ENCODE measurements around the gene GATAD2B. TPM values are rescaled to one million over a fixed set of nuclear protein-coding genes. Genes with fewer than 3 reads are reported as not detected.

GATAD2B gene
- total and polyA plus RNA-seq, 10 donors, result 3.7 to 68.1 (median 47.6) TPM

DNA sequence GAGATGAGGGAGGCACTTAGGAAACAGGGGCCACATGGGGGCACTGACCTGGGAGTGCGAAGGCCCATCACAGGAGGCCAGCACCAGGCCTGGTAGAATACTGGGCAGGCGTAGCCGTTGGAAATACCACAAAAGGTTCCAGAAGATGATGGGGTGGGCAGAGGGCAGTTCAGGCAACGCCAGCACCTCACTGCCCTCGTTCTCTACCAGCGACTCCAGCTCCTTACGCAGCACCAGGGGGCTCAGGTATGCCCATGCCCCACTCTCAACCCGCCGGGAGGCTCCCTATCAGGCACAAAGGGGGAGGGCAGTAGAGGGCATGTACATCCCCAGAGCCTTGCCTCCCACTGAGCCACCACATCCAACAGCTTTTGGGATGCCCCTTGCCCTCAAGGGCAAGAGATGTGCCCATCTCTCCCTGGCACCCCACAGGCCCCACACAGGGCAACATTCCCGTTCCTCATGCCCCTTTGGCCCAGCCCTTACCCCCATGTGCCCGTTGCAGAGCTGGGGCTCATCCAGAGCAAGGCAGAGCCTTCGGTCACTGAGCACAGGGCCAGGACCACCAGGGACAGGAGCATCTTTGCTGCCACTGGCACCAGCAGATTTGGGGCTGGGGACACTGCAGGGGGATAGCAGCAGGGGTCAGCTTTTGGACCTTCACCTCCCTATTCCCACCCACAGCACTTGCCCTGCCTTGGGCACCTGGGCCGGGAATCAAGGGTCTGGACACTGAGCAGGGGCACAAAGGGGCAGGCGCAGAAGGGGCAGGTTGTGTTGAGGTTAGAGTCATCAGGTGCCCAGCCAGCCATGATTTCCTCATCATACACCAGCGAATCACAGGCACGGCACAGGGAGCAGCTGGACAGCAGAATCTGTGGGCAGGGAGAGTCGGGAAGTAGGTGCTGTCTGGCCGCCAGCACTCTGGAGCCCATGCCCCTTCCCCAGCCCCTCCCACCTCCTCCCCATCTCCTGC lies 9.7 kb upstream of the GATAD2B start:
- DNase-seq, result peak; percentile 62
- WGBS, 5 donors, result 92 to 96% (median 95%) methylated on average over 18 of the region's 18 CpGs
- Histone ChIP-seq H3K4me3 (no peak overlapping the region), H3K9me3 (no peaks in the 10 kb centered on the region), H3K36me3 (peaks cover 7 to 87% (median 81%) of the 10 kb centered on the region in 6 donors), H3K4me1 (peaks cover 0 to 22% (median 12%) of the 10 kb centered on the region in 6 donors), H3K27me3 (replicated peaks in 1 of 7) (no peaks in the 10 kb centered on the region), H3K27ac (peak overlapping the region in 1 of 8 donors; percentile 36)
- TF ChIP-seq POLR2AphosphoS5 (IDR thresholded peaks at IDR 0.05) (peak; percentile 5 to 59 (median 25)), POLR2A (IDR thresholded peaks at IDR 0.05) (no peak)
- TF ChIP-seq, protein P1, sequence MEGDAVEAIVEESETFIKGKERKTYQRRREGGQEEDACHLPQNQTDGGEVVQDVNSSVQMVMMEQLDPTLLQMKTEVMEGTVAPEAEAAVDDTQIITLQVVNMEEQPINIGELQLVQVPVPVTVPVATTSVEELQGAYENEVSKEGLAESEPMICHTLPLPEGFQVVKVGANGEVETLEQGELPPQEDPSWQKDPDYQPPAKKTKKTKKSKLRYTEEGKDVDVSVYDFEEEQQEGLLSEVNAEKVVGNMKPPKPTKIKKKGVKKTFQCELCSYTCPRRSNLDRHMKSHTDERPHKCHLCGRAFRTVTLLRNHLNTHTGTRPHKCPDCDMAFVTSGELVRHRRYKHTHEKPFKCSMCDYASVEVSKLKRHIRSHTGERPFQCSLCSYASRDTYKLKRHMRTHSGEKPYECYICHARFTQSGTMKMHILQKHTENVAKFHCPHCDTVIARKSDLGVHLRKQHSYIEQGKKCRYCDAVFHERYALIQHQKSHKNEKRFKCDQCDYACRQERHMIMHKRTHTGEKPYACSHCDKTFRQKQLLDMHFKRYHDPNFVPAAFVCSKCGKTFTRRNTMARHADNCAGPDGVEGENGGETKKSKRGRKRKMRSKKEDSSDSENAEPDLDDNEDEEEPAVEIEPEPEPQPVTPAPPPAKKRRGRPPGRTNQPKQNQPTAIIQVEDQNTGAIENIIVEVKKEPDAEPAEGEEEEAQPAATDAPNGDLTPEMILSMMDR (IDR thresholded peaks at IDR 0.05 in 8 of 11, conservative IDR thresholded peaks at IDR 0.05 in 3 of 11), result no peak
- intact Hi-C loops (cut with DNase I; ENCODE audit: low total_unique reads), result no loop called here

- DNase-seq, result peak; percentile 54
- TF ChIP-seq POLR2AphosphoS5 (IDR thresholded peaks at IDR 0.05) (peak in 1 of 3 donors; percentile 15), POLR2A (IDR thresholded peaks at IDR 0.05) (no peak)
- TF ChIP-seq, protein P1 (IDR thresholded peaks at IDR 0.05 in 8 of 11, conservative IDR thresholded peaks at IDR 0.05 in 3 of 11), result no peak
- Histone ChIP-seq H3K9me3 (no peaks in the 10 kb centered on the region), H3K36me3 (peaks cover 0 to 66% (median 59%) of the 10 kb centered on the region in 6 donors), H3K27me3 (replicated peaks in 1 of 7) (no peaks in the 10 kb centered on the region), H3K27ac (peak overlapping the region in 2 of 8 donors; percentile 58 to 72), H3K4me1 (peaks cover 0 to 22% (median 12%) of the 10 kb centered on the region in 6 donors), H3K4me3 (no peak overlapping the region)
- intact Hi-C loops (cut with DNase I; ENCODE audit: low total_unique reads), result no loop called here
- 90 to 92% (median 91%) methylated on average over 13 to 14 of the region's 14 CpGs for WGBS, 5 donors
Observed at GRCh38 chr1:153929981-153930948, 7.5 kb upstream of the GATAD2B start.

DNA sequence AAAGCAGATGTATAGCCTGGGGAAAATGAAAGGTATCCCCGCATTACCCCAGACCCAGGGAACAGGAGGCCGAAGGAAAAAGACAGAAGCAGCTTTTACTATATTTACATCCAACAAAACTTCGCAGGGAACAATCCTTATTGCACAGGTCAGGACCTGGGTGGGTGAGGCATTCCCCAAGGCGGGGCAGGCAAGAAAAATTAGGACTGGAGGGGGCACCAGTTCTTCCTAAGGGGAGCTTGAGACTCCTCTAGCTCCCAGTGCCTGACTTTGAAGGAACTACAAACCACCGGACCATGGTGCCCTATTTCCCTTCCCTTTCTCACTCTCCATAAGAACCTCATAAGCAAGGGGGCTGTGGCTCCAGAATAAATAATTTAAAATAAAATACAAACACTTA lies 6.7 kb upstream of the GATAD2B start:
- Histone ChIP-seq H3K4me3 (no peak overlapping the region), H3K9me3 (no peaks in the 10 kb centered on the region), H3K27me3 (replicated peaks in 1 of 7) (no peaks in the 10 kb centered on the region), H3K36me3 (peaks cover 0 to 57% (median 51%) of the 10 kb centered on the region in 6 donors), H3K4me1 (peaks cover 0 to 25% (median 12%) of the 10 kb centered on the region in 6 donors), H3K27ac (peak overlapping the region in 4 of 8 donors; percentile 20 to 72 (median 44))
- 84 to 93% (median 91%) methylated on average over 5 of the region's 5 CpGs for WGBS, 5 donors
- intact Hi-C loops (cut with DNase I; ENCODE audit: low total_unique reads), result no loop called here
- peak; percentile 25 for DNase-seq
- TF ChIP-seq POLR2AphosphoS5 (IDR thresholded peaks at IDR 0.05) (no peak), POLR2A (IDR thresholded peaks at IDR 0.05) (no peak)
- TF ChIP-seq, protein P1 (IDR thresholded peaks at IDR 0.05 in 8 of 11, conservative IDR thresholded peaks at IDR 0.05 in 3 of 11), result no peak
